ACHN (cell line): ENCODE results near the gene PLXNA2.
A peak's percentile ranks its signal among the peaks of the same experiment; 100 is the strongest.

Source experiments
- DNase-seq: peaks from one replicate; pipeline ENCODE4 v3.0.0-alpha.2; 2015
- in situ Hi-C: cut with HindIII; loops from 2 replicates; pipeline ENCODE4 v1.10.0; 2017; ENCODE audit warnings: low sequenced_read_pairs, low pct_ligation_motif_present, low pct_unique_long_range_greater_than_20kb

Gene PLXNA2

GRCh38 chr1:208270651-208271141 lies 26.5 kb upstream of the PLXNA2 start:
- DNase-seq = no peak
- in situ Hi-C loops = no loop called here

- DNase-seq = no peak
- in situ Hi-C loops = no loop called here
Measured at GRCh38 chr1:208269338-208269666, 25.1 kb upstream of the PLXNA2 start.

GRCh38 chr1:208268541-208269337 lies 24.6 kb upstream of the PLXNA2 start:
- no peak for DNase-seq
- in situ Hi-C loops = no loop called here

- in situ Hi-C loops = no loop called here
- no peak for DNase-seq
Measured at GRCh38 chr1:208265525-208265924, 21.3 kb upstream of the PLXNA2 start.

- DNase-seq = no peak
- in situ Hi-C loops = no loop called here
Measured at GRCh38 chr1:208265122-208265469, 20.9 kb upstream of the PLXNA2 start.

GRCh38 chr1:208264469-208265121 lies 20.4 kb upstream of the PLXNA2 start:
- no peak for DNase-seq

GRCh38 chr1:208261874-208262273 lies 17.7 kb upstream of the PLXNA2 start:
- DNase-seq = no peak
- in situ Hi-C loops = no loop called here

More at GRCh38 chr1:208264469-208265121, 20.4 kb upstream of the PLXNA2 start:
- in situ Hi-C loops = no loop called here

- in situ Hi-C loops = no loop called here
- no peak for DNase-seq
Measured at GRCh38 chr1:208258277-208258676, 14.1 kb upstream of the PLXNA2 start.

- no peak for DNase-seq
- in situ Hi-C loops = no loop called here
Measured at GRCh38 chr1:208257351-208257750, 13.2 kb upstream of the PLXNA2 start.

- no peak for DNase-seq
- in situ Hi-C loops = no loop called here
Measured at GRCh38 chr1:208256556-208256955, 12.4 kb upstream of the PLXNA2 start.

- DNase-seq = no peak
- in situ Hi-C loops = no loop called here
Measured at GRCh38 chr1:208256091-208256490, 11.9 kb upstream of the PLXNA2 start.

- in situ Hi-C loops = no loop called here
- DNase-seq = no peak
Measured at GRCh38 chr1:208254862-208255261, 10.7 kb upstream of the PLXNA2 start.

GRCh38 chr1:208254376-208254775 lies 10.2 kb upstream of the PLXNA2 start:
- no peak for DNase-seq
- in situ Hi-C loops = no loop called here

- no peak for DNase-seq
- in situ Hi-C loops = no loop called here
Measured at GRCh38 chr1:208252836-208253576, 8.8 kb upstream of the PLXNA2 start.

- in situ Hi-C loops = no loop called here
- peak; percentile 59 for DNase-seq
Measured at GRCh38 chr1:208251911-208252835, 8.0 kb upstream of the PLXNA2 start.

- in situ Hi-C loops = no loop called here
- no peak for DNase-seq
Measured at GRCh38 chr1:208251015-208251414, 6.8 kb upstream of the PLXNA2 start.

- in situ Hi-C loops = no loop called here
- DNase-seq = no peak
Measured at GRCh38 chr1:208250613-208251012, 6.4 kb upstream of the PLXNA2 start.

GRCh38 chr1:208248991-208249696 lies 5.0 kb upstream of the PLXNA2 start:
- in situ Hi-C loops = no loop called here
- DNase-seq = no peak
